HL-60 (cell line): ENCODE measurements around the gene ZNRD2.

ENCODE experiments used
- DNase-seq, 2 experiments: peaks; one replicate each; pipeline ENCODE4 v3.0.0-alpha.2; 2010 to 2020; ENCODE audit warnings: low read depth in 1 of 2, low spot score in 1 of 2
- H3K27ac ChIP-seq: fragments of 250-450 bp; sonication (Bioruptor Pico); replicated peaks from 2 replicates; pipeline ENCODE4 v1.5.1; 2020; ENCODE audit warnings: mild to moderate bottlenecking, moderate library complexity
- H3K27me3 ChIP-seq: fragments of 250-450 bp; sonication (Bioruptor Pico); 2 replicates; pipeline ENCODE4 v1.5.1; 2021; ENCODE audit warnings: mild to moderate bottlenecking, moderate library complexity; ENCODE audit not compliant: insufficient read depth, poor library complexity, severe bottlenecking
- H3K4me3 ChIP-seq: replicated peaks from 2 replicates; pipeline ENCODE4 v1.5.1; 2011; ENCODE audit warnings: mild to moderate bottlenecking, control low read depth, low read length; ENCODE audit not compliant: insufficient read depth
- GABPA ChIP-seq: IDR thresholded peaks from 2 replicates; pipeline ENCODE4 v1.6.1; 2012; ENCODE audit warnings: low read depth
- POLR2AphosphoS5 ChIP-seq: IDR thresholded peaks from 2 replicates; pipeline ENCODE4 v1.6.1; 2012; ENCODE audit warnings: low read depth
- SPI1 ChIP-seq: IDR thresholded peaks from 2 replicates; pipeline ENCODE4 v1.6.1; 2012; ENCODE audit warnings: low read depth, mild to moderate bottlenecking, borderline replicate concordance
- TF ChIP-seq, protein P1 (sequence below): IDR thresholded peaks from 2 replicates; pipeline ENCODE4 v1.6.1; 2012; ENCODE audit warnings: low read depth; ENCODE audit not compliant: insufficient replicate concordance
- TF ChIP-seq, protein P2 (sequence below): IDR thresholded peaks from one replicate; pipeline ENCODE4 v1.5.1; 2011; ENCODE audit warnings: low read length, control low read depth, inconsistent platforms; ENCODE audit not compliant: insufficient read depth

Gene ZNRD2

DNA sequence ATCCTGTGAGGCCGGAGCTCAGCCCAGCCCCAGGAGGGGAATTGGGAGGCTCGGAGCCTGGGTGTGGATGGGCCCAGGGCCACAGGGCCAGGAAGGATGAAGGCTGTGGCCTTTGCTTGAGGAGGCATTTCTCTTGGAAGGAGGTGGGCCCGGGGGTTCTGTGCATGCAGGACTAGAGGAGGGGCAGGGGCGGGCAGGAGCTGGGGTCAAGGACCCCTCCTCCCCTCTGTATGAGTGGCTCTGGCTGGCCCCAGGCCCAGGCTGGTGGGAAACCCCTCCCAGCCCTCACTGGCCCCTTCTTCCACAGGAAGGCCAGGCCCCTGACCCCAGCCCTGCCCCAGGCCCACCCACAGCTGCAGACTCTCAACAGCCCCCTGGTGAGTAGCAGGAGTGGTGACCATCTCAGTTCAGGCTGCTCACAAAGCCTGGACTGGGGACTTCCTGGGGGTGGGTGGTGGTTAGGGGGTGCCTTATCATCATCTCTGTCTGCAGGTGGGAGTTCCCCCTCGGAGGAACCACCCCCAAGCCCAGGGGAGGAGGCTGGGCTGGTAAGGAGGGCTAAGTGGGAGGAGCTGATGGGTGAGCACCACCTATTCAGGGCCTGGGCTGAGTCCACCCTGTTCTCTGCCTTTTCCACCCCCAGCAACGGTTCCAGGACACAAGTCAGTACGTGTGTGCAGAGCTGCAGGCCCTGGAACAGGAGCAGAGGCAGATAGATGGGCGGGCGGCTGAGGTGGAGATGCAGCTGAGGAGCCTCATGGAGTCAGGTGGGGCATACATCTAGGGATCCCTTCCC is 19.4 kb downstream of the ZNRD2 start:
- no peak for DNase-seq
- Histone ChIP-seq H3K27ac (no peak overlapping the region), H3K4me3 (no peak overlapping the region), H3K27me3 (no peaks in the 10 kb centered on the region)
- TF ChIP-seq, protein P1, sequence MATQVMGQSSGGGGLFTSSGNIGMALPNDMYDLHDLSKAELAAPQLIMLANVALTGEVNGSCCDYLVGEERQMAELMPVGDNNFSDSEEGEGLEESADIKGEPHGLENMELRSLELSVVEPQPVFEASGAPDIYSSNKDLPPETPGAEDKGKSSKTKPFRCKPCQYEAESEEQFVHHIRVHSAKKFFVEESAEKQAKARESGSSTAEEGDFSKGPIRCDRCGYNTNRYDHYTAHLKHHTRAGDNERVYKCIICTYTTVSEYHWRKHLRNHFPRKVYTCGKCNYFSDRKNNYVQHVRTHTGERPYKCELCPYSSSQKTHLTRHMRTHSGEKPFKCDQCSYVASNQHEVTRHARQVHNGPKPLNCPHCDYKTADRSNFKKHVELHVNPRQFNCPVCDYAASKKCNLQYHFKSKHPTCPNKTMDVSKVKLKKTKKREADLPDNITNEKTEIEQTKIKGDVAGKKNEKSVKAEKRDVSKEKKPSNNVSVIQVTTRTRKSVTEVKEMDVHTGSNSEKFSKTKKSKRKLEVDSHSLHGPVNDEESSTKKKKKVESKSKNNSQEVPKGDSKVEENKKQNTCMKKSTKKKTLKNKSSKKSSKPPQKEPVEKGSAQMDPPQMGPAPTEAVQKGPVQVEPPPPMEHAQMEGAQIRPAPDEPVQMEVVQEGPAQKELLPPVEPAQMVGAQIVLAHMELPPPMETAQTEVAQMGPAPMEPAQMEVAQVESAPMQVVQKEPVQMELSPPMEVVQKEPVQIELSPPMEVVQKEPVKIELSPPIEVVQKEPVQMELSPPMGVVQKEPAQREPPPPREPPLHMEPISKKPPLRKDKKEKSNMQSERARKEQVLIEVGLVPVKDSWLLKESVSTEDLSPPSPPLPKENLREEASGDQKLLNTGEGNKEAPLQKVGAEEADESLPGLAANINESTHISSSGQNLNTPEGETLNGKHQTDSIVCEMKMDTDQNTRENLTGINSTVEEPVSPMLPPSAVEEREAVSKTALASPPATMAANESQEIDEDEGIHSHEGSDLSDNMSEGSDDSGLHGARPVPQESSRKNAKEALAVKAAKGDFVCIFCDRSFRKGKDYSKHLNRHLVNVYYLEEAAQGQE: no peak
- TF ChIP-seq, protein P2, sequence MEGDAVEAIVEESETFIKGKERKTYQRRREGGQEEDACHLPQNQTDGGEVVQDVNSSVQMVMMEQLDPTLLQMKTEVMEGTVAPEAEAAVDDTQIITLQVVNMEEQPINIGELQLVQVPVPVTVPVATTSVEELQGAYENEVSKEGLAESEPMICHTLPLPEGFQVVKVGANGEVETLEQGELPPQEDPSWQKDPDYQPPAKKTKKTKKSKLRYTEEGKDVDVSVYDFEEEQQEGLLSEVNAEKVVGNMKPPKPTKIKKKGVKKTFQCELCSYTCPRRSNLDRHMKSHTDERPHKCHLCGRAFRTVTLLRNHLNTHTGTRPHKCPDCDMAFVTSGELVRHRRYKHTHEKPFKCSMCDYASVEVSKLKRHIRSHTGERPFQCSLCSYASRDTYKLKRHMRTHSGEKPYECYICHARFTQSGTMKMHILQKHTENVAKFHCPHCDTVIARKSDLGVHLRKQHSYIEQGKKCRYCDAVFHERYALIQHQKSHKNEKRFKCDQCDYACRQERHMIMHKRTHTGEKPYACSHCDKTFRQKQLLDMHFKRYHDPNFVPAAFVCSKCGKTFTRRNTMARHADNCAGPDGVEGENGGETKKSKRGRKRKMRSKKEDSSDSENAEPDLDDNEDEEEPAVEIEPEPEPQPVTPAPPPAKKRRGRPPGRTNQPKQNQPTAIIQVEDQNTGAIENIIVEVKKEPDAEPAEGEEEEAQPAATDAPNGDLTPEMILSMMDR: no peak
- TF ChIP-seq SPI1 (no peak), GABPA (no peak), POLR2AphosphoS5 (no peak)

DNA sequence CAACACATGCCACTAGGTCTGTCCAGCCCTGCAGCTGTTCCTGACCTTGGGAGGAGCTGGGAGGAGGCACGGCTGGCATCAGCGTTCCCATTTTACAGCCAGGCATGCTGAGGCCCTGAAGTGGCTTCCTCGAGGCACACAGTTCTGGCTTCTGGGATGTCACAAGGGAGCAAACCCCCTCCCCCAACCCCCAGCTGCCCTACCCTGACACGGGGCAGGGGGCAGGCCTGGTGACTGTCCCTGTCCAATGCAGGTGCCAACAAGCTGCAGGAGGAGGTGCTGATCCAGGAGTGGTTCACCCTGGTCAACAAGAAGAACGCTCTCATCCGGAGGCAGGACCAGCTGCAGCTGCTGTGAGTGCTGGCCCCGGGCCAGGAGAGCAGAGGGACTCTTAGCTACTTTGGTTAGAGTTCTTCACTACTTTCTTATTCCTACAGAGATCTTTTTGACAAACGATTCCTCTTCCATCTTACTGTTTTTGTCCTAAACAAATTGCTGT is 20.0 kb downstream of the ZNRD2 start:
- DNase-seq: no peak
- Histone ChIP-seq H3K27ac (no peak overlapping the region), H3K27me3 (no peaks in the 10 kb centered on the region), H3K4me3 (no peak overlapping the region)
- TF ChIP-seq SPI1 (no peak), POLR2AphosphoS5 (no peak), GABPA (no peak)
- TF ChIP-seq, protein P2: no peak
- TF ChIP-seq, protein P1: no peak

DNA sequence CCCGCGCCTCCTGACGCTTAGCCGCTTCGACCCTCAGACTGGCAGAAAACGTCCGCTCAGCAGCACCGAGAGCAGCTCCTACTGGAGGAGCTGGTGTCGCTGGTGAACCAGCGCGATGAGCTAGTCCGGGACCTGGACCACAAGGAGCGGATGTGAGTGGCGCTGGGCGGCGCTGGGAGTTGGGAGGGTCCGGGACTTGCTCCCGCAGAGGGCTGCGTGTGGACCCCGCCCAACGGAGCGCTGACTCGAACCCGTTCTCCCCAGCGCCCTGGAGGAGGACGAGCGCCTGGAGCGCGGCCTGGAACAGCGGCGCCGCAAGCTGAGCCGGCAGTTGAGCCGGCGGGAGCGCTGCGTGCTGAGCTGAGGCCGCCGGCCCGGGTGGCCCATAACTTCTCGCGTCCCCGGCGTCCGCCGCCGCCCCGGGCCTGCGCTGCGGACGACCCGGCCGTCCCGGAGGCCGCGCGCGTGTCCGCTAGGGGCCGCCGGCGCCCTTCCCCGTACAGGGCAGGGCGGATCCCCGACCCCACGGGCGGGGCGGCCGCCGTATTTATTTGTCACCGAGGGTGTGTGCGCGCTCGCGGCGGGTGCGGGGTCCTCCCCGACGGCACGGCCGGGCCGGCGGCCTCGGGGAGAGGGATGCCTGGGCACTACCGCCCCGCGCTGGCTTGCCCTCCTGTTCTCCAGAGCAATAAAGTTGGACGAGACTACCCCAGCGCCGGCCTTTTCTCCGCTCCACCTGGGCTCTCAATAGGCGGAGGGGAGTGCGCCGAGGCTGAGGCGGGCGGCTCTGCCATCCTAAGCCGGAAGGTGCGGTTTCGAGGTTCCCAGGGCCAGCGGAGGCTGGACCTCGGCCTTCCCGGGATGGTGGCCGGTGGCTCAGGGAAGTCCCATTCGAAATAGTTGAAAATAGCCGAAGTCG is 21.9 kb downstream of the ZNRD2 start:
- no peak overlapping the region for H3K4me3 ChIP-seq

More for the DNA sequence above, 21.9 kb downstream of the ZNRD2 start:
- no peak for DNase-seq
- TF ChIP-seq, protein P1: no peak
- TF ChIP-seq SPI1 (no peak), POLR2AphosphoS5 (no peak), GABPA (no peak)
- TF ChIP-seq, protein P2: no peak
- Histone ChIP-seq H3K27me3 (no peaks in the 10 kb centered on the region), H3K27ac (no peak overlapping the region)
